ENCODE results near the gene DYNC2LI1.

The DYNC2LI1 gene

GRCh38 chr2:43819491-43820163 lies 45.8 kb downstream of the DYNC2LI1 start:
- no peak for DNase-seq

GRCh38 chr2:43822839-43823238 lies 49.0 kb downstream of the DYNC2LI1 start:
- no peak for DNase-seq

GRCh38 chr2:43823751-43824150 lies 49.9 kb downstream of the DYNC2LI1 start:
- no peak for DNase-seq

GRCh38 chr2:43824512-43824911 lies 50.7 kb downstream of the DYNC2LI1 start:
- DNase-seq, result no peak

GRCh38 chr2:43824951-43825493 lies 51.2 kb downstream of the DYNC2LI1 start:
- no peak for DNase-seq

GRCh38 chr2:43825841-43826240 lies 52.0 kb downstream of the DYNC2LI1 start:
- DNase-seq, result no peak

GRCh38 chr2:43826305-43827250 lies 52.7 kb downstream of the DYNC2LI1 start:
- DNase-seq, result no peak

- no peak for DNase-seq
These were observed 57.9 kb downstream of the DYNC2LI1 start for GRCh38 chr2:43831543-43832294.

- DNase-seq, result no peak
These were observed 58.6 kb downstream of the DYNC2LI1 start for GRCh38 chr2:43832457-43832856.

GRCh38 chr2:43837033-43837432 lies 63.2 kb downstream of the DYNC2LI1 start:
- no peak for DNase-seq

GRCh38 chr2:43837831-43838559 lies 64.2 kb downstream of the DYNC2LI1 start:
- no peak for DNase-seq

- no peak for DNase-seq
These were observed 64.9 kb downstream of the DYNC2LI1 start, which contains the start of the genes ABCG5 and ABCG8 for GRCh38 chr2:43838560-43839267. TSS of gene ABCG5 (minus strand) at chr2:43838839. CDS start at chr2:43838679, 160 bp downstream. TSS of gene ABCG8 (plus strand) at chr2:43838971. CDS start at chr2:43839054, 83 bp downstream.

- no peak for DNase-seq
These were observed 66.1 kb downstream of the DYNC2LI1 start for GRCh38 chr2:43839776-43840564.

GRCh38 chr2:43840965-43841364 lies 67.1 kb downstream of the DYNC2LI1 start:
- DNase-seq, result no peak

- DNase-seq, result no peak
These were observed 68.4 kb downstream of the DYNC2LI1 start for GRCh38 chr2:43841949-43842865.

GRCh38 chr2:43842866-43843226 lies 69.0 kb downstream of the DYNC2LI1 start:
- DNase-seq, result no peak

- no peak for DNase-seq
These were observed 71.3 kb downstream of the DYNC2LI1 start for GRCh38 chr2:43845181-43845580.

GRCh38 chr2:43846140-43846793 lies 72.4 kb downstream of the DYNC2LI1 start:
- no peak for DNase-seq

- DNase-seq, result no peak
These were observed 74.4 kb downstream of the DYNC2LI1 start for GRCh38 chr2:43848214-43848613.

All from activated CD4-positive, CD25-positive, alpha-beta regulatory T cell treated with anti-CD3 and anti-CD28 coated beads, Interleukin-2, amount 50 U/mL, for 72 hours (primary cell).